ENCODE data around the gene LBH. TPM values are rescaled to one million over a fixed set of nuclear protein-coding genes. Genes with fewer than 3 reads are reported as not detected.

Gene LBH
- total and polyA plus RNA-seq, 2 experiments from 2014 or later, result 54.1 to 75.9 TPM

- peak overlapping the region; percentile 72 for H3K4me3 ChIP-seq
- peaks cover 20% of the 10 kb centered on the region for H4K20me1 ChIP-seq (ENCODE audit: insufficient read depth, poor library complexity, severe bottlenecking)
- H3K9me3 ChIP-seq (ENCODE audit: low read depth), result no peaks in the 10 kb centered on the region
- H3K27me3 ChIP-seq, result peaks cover 9% of the 10 kb centered on the region
- H3K27ac ChIP-seq, result peak overlapping the region; percentile 92
- peak overlapping the region; percentile 99 for H3K4me2 ChIP-seq
- peak overlapping the region; percentile 65 for H2AFZ ChIP-seq
- H3K36me3 ChIP-seq (replicated peaks; ENCODE audit: insufficient read depth, low read depth), result no peaks in the 10 kb centered on the region
- 2% methylated on average over 45 of the region's 50 CpGs for WGBS (ENCODE audit: low lambda C conversion rate, missing lambda C conversion rate)
- no peak for TF ChIP-seq EZH2phosphoT487 (IDR thresholded peaks at IDR 0.05; ENCODE audit: low read depth, severe bottlenecking, unreplicated experiment)
- TF ChIP-seq, protein P1, sequence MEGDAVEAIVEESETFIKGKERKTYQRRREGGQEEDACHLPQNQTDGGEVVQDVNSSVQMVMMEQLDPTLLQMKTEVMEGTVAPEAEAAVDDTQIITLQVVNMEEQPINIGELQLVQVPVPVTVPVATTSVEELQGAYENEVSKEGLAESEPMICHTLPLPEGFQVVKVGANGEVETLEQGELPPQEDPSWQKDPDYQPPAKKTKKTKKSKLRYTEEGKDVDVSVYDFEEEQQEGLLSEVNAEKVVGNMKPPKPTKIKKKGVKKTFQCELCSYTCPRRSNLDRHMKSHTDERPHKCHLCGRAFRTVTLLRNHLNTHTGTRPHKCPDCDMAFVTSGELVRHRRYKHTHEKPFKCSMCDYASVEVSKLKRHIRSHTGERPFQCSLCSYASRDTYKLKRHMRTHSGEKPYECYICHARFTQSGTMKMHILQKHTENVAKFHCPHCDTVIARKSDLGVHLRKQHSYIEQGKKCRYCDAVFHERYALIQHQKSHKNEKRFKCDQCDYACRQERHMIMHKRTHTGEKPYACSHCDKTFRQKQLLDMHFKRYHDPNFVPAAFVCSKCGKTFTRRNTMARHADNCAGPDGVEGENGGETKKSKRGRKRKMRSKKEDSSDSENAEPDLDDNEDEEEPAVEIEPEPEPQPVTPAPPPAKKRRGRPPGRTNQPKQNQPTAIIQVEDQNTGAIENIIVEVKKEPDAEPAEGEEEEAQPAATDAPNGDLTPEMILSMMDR (IDR thresholded peaks at IDR 0.05; ENCODE audit: poor library complexity), result peak; percentile 27
- no peaks in the 10 kb centered on the region for H3K9me2 ChIP-seq (replicated peaks; ENCODE audit: insufficient read depth)
- peak; percentile 66 for DNase-seq (ENCODE audit: low spot score)
- peaks cover 24% of the 10 kb centered on the region for H3K4me1 ChIP-seq (ENCODE audit: insufficient read depth)
- H3K79me2 ChIP-seq, result peaks cover 36% of the 10 kb centered on the region
Observed at GRCh38 chr2:30230497-30231211, 680 bp upstream of the LBH start.

DNA sequence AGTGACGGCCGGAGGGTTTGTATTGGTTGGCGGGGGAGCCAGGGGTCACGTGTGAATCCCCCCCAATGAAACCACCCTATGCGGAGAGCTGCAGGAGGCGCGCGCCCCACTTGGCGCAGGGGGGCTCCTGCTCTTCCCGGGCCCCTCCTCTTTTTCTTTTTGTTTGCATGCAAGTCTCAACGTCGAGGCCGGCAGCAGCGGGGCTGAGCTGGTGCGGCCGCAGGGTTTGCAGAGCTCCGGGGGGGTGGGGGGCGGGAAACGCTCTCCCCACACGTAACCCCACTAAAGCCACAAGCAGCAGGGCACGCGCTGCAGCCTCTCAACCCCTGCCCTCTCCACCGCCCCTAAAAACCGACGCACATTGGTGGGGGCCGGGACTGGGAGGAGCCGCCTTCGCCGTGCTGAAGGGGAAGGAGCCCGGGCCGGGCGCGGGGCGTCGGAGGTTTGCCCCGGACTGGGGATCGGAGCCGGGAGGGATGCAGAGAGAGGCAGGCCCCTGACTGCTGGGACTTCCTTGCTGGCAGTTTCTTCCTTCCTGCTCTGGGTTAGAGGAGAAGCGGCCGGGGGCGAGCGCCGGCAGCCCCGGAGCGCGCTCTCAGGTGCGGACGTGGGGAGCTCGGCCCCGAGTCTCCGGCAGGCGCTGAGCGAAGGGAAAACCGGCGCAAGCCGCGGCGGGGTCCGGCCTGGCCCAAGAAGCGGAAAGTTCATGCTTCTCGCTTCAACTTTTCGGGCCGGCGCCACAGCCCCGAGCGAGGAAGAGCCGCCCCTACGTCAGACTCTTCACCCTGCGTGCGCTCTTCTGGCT is 864 bp downstream of the LBH start:
- Histone ChIP-seq H3K4me2 (peak overlapping the region; percentile 99), H3K27ac (peak overlapping the region; percentile 92), H3K9me3 (ENCODE audit: low read depth) (no peaks in the 10 kb centered on the region), H2AFZ (peak overlapping the region; percentile 53), H3K27me3 (peaks cover 9% of the 10 kb centered on the region), H3K9me2 (replicated peaks; ENCODE audit: insufficient read depth) (no peaks in the 10 kb centered on the region), H3K4me3 (peak overlapping the region; percentile 96), H4K20me1 (ENCODE audit: insufficient read depth, poor library complexity, severe bottlenecking) (peaks cover 20% of the 10 kb centered on the region), H3K36me3 (replicated peaks; ENCODE audit: insufficient read depth, low read depth) (no peaks in the 10 kb centered on the region), H3K79me2 (peaks cover 50% of the 10 kb centered on the region), H3K4me1 (ENCODE audit: insufficient read depth) (peaks cover 19% of the 10 kb centered on the region)
- DNase-seq (ENCODE audit: low spot score), result peak; percentile 84
- TF ChIP-seq, protein P1 (IDR thresholded peaks at IDR 0.05; ENCODE audit: poor library complexity), result no peak
- no peak for TF ChIP-seq EZH2 (IDR thresholded peaks at IDR 0.05; ENCODE audit: borderline replicate concordance)
- TF ChIP-seq EZH2phosphoT487 (IDR thresholded peaks at IDR 0.05; ENCODE audit: low read depth, severe bottlenecking, unreplicated experiment), result no peak
- WGBS (ENCODE audit: low lambda C conversion rate, missing lambda C conversion rate), result under 1% methylated on average over 62 of the region's 70 CpGs

GRCh38 chr2:30232801-30233130 is 1.4 kb downstream of the LBH start:
- 3% methylated on average over 8 of the region's 8 CpGs for WGBS (ENCODE audit: low lambda C conversion rate, missing lambda C conversion rate)
- peak overlapping the region; percentile 92 for H3K27ac ChIP-seq
- H3K9me3 ChIP-seq (ENCODE audit: low read depth), result no peaks in the 10 kb centered on the region
- no peaks in the 10 kb centered on the region for H3K9me2 ChIP-seq (replicated peaks; ENCODE audit: insufficient read depth)
- no peak for DNase-seq (ENCODE audit: low spot score)
- peaks cover 20% of the 10 kb centered on the region for H4K20me1 ChIP-seq (ENCODE audit: insufficient read depth, poor library complexity, severe bottlenecking)
- peaks cover 54% of the 10 kb centered on the region for H3K79me2 ChIP-seq
- TF ChIP-seq, protein P1 (IDR thresholded peaks at IDR 0.05; ENCODE audit: poor library complexity), result no peak
- TF ChIP-seq EZH2 (IDR thresholded peaks at IDR 0.05; ENCODE audit: borderline replicate concordance) (no peak), EZH2phosphoT487 (IDR thresholded peaks at IDR 0.05; ENCODE audit: low read depth, severe bottlenecking, unreplicated experiment) (no peak)
- H3K4me1 ChIP-seq (ENCODE audit: insufficient read depth), result peaks cover 19% of the 10 kb centered on the region
- H3K36me3 ChIP-seq (replicated peaks; ENCODE audit: insufficient read depth, low read depth), result no peaks in the 10 kb centered on the region
- peaks cover 9% of the 10 kb centered on the region for H3K27me3 ChIP-seq
- peak overlapping the region; percentile 99 for H3K4me2 ChIP-seq
- H3K4me3 ChIP-seq, result peak overlapping the region; percentile 96
- peak overlapping the region; percentile 53 for H2AFZ ChIP-seq
